ENCODE results near the gene TNFRSF14.
A peak's percentile ranks its signal among the peaks of the same experiment; 100 is the strongest.

Gene TNFRSF14

GRCh38 chr1:2523891-2524609 is 32.1 kb upstream of the TNFRSF14 start:
- no peak for DNase-seq (ENCODE audit: low spot score)

GRCh38 chr1:2525572-2525919 is 30.6 kb upstream of the TNFRSF14 start:
- no peak for DNase-seq (ENCODE audit: low spot score)

GRCh38 chr1:2525920-2526823 is 30.0 kb upstream of the TNFRSF14 start, which contains the start of gene PANK4:
Gene PANK4 (minus strand): TSS chr1:2526596. CDS start chr1:2526587, 9 bp downstream.
- peak; percentile 97 for DNase-seq (ENCODE audit: low spot score)

GRCh38 chr1:2526824-2527555 is 29.2 kb upstream of the TNFRSF14 start:
- DNase-seq (ENCODE audit: low spot score), result peak; percentile 89

GRCh38 chr1:2527556-2527860 is 28.7 kb upstream of the TNFRSF14 start:
- no peak for DNase-seq (ENCODE audit: low spot score)

- DNase-seq (ENCODE audit: low spot score), result no peak
These were observed 28.2 kb upstream of the TNFRSF14 start for GRCh38 chr1:2528016-2528415.

- DNase-seq (ENCODE audit: low spot score), result no peak
These were observed 27.6 kb upstream of the TNFRSF14 start for GRCh38 chr1:2528611-2528965.

GRCh38 chr1:2528966-2529783 is 27.0 kb upstream of the TNFRSF14 start:
- peak; percentile 64 for DNase-seq (ENCODE audit: low spot score)

GRCh38 chr1:2529784-2530512 is 26.2 kb upstream of the TNFRSF14 start, which contains the start of gene HES5:
Gene HES5 (minus strand): TSS chr1:2530263. CDS start chr1:2530164, 99 bp downstream.
- no peak for DNase-seq (ENCODE audit: low spot score)

- DNase-seq (ENCODE audit: low spot score), result peak; percentile 54
These were observed 25.4 kb upstream of the TNFRSF14 start for GRCh38 chr1:2530513-2531361.

- no peak for DNase-seq (ENCODE audit: low spot score)
These were observed 23.5 kb upstream of the TNFRSF14 start for GRCh38 chr1:2532485-2533160.

GRCh38 chr1:2533365-2533764 is 22.8 kb upstream of the TNFRSF14 start:
- DNase-seq (ENCODE audit: low spot score), result no peak

- no peak for DNase-seq (ENCODE audit: low spot score)
These were observed 21.9 kb upstream of the TNFRSF14 start for GRCh38 chr1:2534315-2534686.

- DNase-seq (ENCODE audit: low spot score), result peak; percentile 62
These were observed 21.3 kb upstream of the TNFRSF14 start for GRCh38 chr1:2534687-2535441.

GRCh38 chr1:2535455-2535854 is 20.7 kb upstream of the TNFRSF14 start:
- DNase-seq (ENCODE audit: low spot score), result no peak

GRCh38 chr1:2535981-2536380 is 20.2 kb upstream of the TNFRSF14 start:
- DNase-seq (ENCODE audit: low spot score), result no peak

GRCh38 chr1:2537784-2538115 is 18.4 kb upstream of the TNFRSF14 start:
- no peak for DNase-seq (ENCODE audit: low spot score)

- DNase-seq (ENCODE audit: low spot score), result no peak
These were observed 17.8 kb upstream of the TNFRSF14 start for GRCh38 chr1:2538376-2538775.

GRCh38 chr1:2538872-2539271 is 17.3 kb upstream of the TNFRSF14 start:
- no peak for DNase-seq (ENCODE audit: low spot score)
